Stimulated activated CD4-positive, alpha-beta T cell treated with anti-CD3 and anti-CD28 coated beads, Interleukin-15, amount 100 ng/mL, for 24 hours (primary cell): ENCODE results near the gene COMMD8.

Experiments used
- DNase-seq: peaks from one replicate; pipeline ENCODE4 v3.0.0-alpha.2; 2020

COMMD8 gene

GRCh38 chr4:47471064-47471463, 7.6 kb upstream of the COMMD8 start:
- DNase-seq = no peak

GRCh38 chr4:47469951-47470350, 6.4 kb upstream of the COMMD8 start:
- DNase-seq = no peak

- DNase-seq = no peak
These were observed 5.3 kb upstream of the COMMD8 start for GRCh38 chr4:47468706-47469365.

GRCh38 chr4:47466056-47466785, 2.7 kb upstream of the COMMD8 start:
- no peak for DNase-seq

GRCh38 chr4:47465004-47465403, 1.5 kb upstream of the COMMD8 start:
- no peak for DNase-seq

GRCh38 chr4:47462799-47463234, 685 bp downstream of the COMMD8 start:
- no peak for DNase-seq

- DNase-seq = no peak
These were observed 11.8 kb downstream of the COMMD8 start for GRCh38 chr4:47451657-47452056.

GRCh38 chr4:47444031-47444430, 19.5 kb downstream of the COMMD8 start:
- no peak for DNase-seq

GRCh38 chr4:47442980-47443379, 20.5 kb downstream of the COMMD8 start:
- no peak for DNase-seq

GRCh38 chr4:47434931-47435330, 28.6 kb downstream of the COMMD8 start:
- DNase-seq = no peak

GRCh38 chr4:47432749-47433148, 30.8 kb downstream of the COMMD8 start:
- DNase-seq = no peak

GRCh38 chr4:47427935-47428334, 35.6 kb downstream of the COMMD8 start:
- DNase-seq = no peak

- DNase-seq = no peak
These were observed 37.9 kb downstream of the COMMD8 start for GRCh38 chr4:47425628-47426027.

- no peak for DNase-seq
These were observed 44.2 kb downstream of the COMMD8 start for GRCh38 chr4:47419296-47419695.

GRCh38 chr4:47418147-47418546, 45.4 kb downstream of the COMMD8 start:
- no peak for DNase-seq

- DNase-seq = no peak
These were observed 47.8 kb downstream of the COMMD8 start for GRCh38 chr4:47415719-47416118.

GRCh38 chr4:47413521-47413920, 50.0 kb downstream of the COMMD8 start:
- DNase-seq = no peak

GRCh38 chr4:47410271-47410670, 53.2 kb downstream of the COMMD8 start:
- DNase-seq = no peak

GRCh38 chr4:47406408-47406807, 57.1 kb downstream of the COMMD8 start:
- DNase-seq = no peak
